ENCODE data around the gene NUDT12.

- TF ChIP-seq CTCF (IDR thresholded peaks at IDR 0.05) (no peak), ZFX (IDR thresholded peaks at IDR 0.05; ENCODE audit: borderline replicate concordance) (no peak)
These were observed 51.1 kb downstream of the NUDT12 start for GRCh38 chr5:103511554-103511885.
